ENCODE results near the gene GLOD4. TPM values are rescaled to one million over a fixed set of nuclear protein-coding genes. Genes with fewer than 3 reads are reported as not detected.

Gene GLOD4
- total and polyA plus RNA-seq, 7 donors: 13.5 to 29.2 (median 21.3) TPM

- WGBS, 3 donors: 86 to 99% (median 90%) methylated on average over 5 of the region's 5 CpGs
- no peaks in the 10 kb centered on the region for H3K36me3 ChIP-seq (ENCODE audit: insufficient read depth in 1 of 2, low read depth in 1 of 2)
- TF ChIP-seq, protein P1, sequence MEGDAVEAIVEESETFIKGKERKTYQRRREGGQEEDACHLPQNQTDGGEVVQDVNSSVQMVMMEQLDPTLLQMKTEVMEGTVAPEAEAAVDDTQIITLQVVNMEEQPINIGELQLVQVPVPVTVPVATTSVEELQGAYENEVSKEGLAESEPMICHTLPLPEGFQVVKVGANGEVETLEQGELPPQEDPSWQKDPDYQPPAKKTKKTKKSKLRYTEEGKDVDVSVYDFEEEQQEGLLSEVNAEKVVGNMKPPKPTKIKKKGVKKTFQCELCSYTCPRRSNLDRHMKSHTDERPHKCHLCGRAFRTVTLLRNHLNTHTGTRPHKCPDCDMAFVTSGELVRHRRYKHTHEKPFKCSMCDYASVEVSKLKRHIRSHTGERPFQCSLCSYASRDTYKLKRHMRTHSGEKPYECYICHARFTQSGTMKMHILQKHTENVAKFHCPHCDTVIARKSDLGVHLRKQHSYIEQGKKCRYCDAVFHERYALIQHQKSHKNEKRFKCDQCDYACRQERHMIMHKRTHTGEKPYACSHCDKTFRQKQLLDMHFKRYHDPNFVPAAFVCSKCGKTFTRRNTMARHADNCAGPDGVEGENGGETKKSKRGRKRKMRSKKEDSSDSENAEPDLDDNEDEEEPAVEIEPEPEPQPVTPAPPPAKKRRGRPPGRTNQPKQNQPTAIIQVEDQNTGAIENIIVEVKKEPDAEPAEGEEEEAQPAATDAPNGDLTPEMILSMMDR (IDR thresholded peaks at IDR 0.05): no peak
Measured at GRCh38 chr17:728911-729310, 53.2 kb downstream of the GLOD4 start.

GRCh38 chr17:726271-726919 is 55.7 kb downstream of the GLOD4 start:
- TF ChIP-seq, protein P1 (IDR thresholded peaks at IDR 0.05): no peak
- 60 to 66% (median 66%) methylated on average over 20 of the region's 20 CpGs for WGBS, 3 donors
- ATAC-seq: no peak

More at GRCh38 chr17:728911-729310, 53.2 kb downstream of the GLOD4 start:
- no peak for ATAC-seq
- Histone ChIP-seq H3K27me3 (ENCODE audit: insufficient read depth in 3 of 3, low read length in 2 of 3) (no peaks in the 10 kb centered on the region), H3K4me1 (no peaks in the 10 kb centered on the region), H3K9me3 (no peaks in the 10 kb centered on the region), H3K27ac (no peak overlapping the region), H3K4me3 (no peak overlapping the region)
- intact Hi-C loops (cut with DNase I): no loop called here
- no peak for DNase-seq

GRCh38 chr17:725746-726145 is 56.3 kb downstream of the GLOD4 start:
- H3K9me3 ChIP-seq: no peaks in the 10 kb centered on the region
- no peaks in the 10 kb centered on the region for H3K4me1 ChIP-seq
- no peak for ATAC-seq
- TF ChIP-seq, protein P1 (IDR thresholded peaks at IDR 0.05): no peak
- H3K36me3 ChIP-seq (ENCODE audit: insufficient read depth in 1 of 2, low read depth in 1 of 2): no peaks in the 10 kb centered on the region
- H3K27ac ChIP-seq: no peak overlapping the region
- no peaks in the 10 kb centered on the region for H3K27me3 ChIP-seq (ENCODE audit: insufficient read depth in 3 of 3, low read length in 2 of 3)
- H3K4me3 ChIP-seq: no peak overlapping the region
- no peak for DNase-seq
- WGBS, 3 donors: 80 to 96% (median 81%) methylated on average over 9 to 12 of the region's 12 CpGs
- intact Hi-C loops (cut with DNase I): no loop called here

More at GRCh38 chr17:726271-726919, 55.7 kb downstream of the GLOD4 start:
- intact Hi-C loops (cut with DNase I): no loop called here
- Histone ChIP-seq H3K4me1 (no peaks in the 10 kb centered on the region), H3K27me3 (ENCODE audit: insufficient read depth in 3 of 3, low read length in 2 of 3) (no peaks in the 10 kb centered on the region), H3K4me3 (no peak overlapping the region), H3K9me3 (no peaks in the 10 kb centered on the region), H3K27ac (no peak overlapping the region), H3K36me3 (ENCODE audit: insufficient read depth in 1 of 2, low read depth in 1 of 2) (no peaks in the 10 kb centered on the region)
- no peak for DNase-seq

DNA sequence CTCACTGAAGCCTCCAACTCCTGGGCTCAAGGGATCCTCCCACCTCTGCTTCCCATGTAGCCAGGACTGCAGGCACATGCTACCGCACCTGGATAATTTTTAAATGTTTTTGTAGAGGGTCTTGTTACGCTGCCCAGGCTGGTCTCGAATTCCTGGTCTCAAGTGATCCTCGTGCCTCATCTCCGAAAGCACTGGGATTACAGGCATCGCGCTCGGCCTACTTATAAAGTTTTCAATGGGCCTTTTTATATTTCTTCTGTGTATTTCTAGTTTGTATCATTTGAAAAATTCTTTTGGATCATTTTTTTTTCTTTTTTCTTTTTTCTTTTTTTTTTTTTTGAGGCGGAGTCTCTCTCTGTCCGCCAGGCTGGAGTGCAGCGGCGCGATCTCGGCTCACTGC is 57.0 kb downstream of the GLOD4 start:
- Histone ChIP-seq H3K36me3 (ENCODE audit: insufficient read depth in 1 of 2, low read depth in 1 of 2) (no peaks in the 10 kb centered on the region), H3K27ac (no peak overlapping the region), H3K4me1 (no peaks in the 10 kb centered on the region), H3K4me3 (no peak overlapping the region), H3K27me3 (ENCODE audit: insufficient read depth in 3 of 3, low read length in 2 of 3) (no peaks in the 10 kb centered on the region), H3K9me3 (no peaks in the 10 kb centered on the region)
- DNase-seq (no peak), ATAC-seq (no peak)
- intact Hi-C loops (cut with DNase I): no loop called here
- TF ChIP-seq, protein P1 (IDR thresholded peaks at IDR 0.05): no peak
- 91 to 95% (median 93%) methylated on average over 14 of the region's 14 CpGs for WGBS, 3 donors

GRCh38 chr17:721540-721937 is 60.5 kb downstream of the GLOD4 start:
- peaks cover 3% of the 10 kb centered on the region for H3K4me1 ChIP-seq

More at GRCh38 chr17:721540-721937, 60.5 kb downstream of the GLOD4 start:
- Histone ChIP-seq H3K36me3 (ENCODE audit: insufficient read depth in 1 of 2, low read depth in 1 of 2) (peaks cover 0 to 8% of the 10 kb centered on the region in 2 donors), H3K27me3 (ENCODE audit: insufficient read depth in 3 of 3, low read length in 2 of 3) (no peaks in the 10 kb centered on the region), H3K9me3 (no peaks in the 10 kb centered on the region), H3K27ac (no peak overlapping the region), H3K4me3 (no peak overlapping the region)
- TF ChIP-seq, protein P1 (IDR thresholded peaks at IDR 0.05): no peak
- DNase-seq (no peak), ATAC-seq (no peak)
- 74 to 77% (median 76%) methylated on average over 5 of the region's 5 CpGs for WGBS, 3 donors
- intact Hi-C loops (cut with DNase I): no loop called here

Data from psoas muscle (tissue), 8 donors.